Activated naive CD4-positive, alpha-beta T cell treated with anti-CD3 and anti-CD28 coated beads, Interleukin-2, amount 50 U/mL, for 24 hours (primary cell): Measurements from ENCODE around the gene NCLN.

Source experiments
- H3K27ac Mint-ChIP-seq: one replicate; pipeline ENCODE4 v1.8.0; 2021; ENCODE audit warnings: mild to moderate bottlenecking, mixed read lengths
- H3K27me3 Mint-ChIP-seq: one replicate; pipeline ENCODE4 v1.8.0; 2021; ENCODE audit warnings: mixed read lengths
- H3K36me3 Mint-ChIP-seq: one replicate; pipeline ENCODE4 v1.8.0; 2021; ENCODE audit warnings: mixed read lengths
- H3K4me1 Mint-ChIP-seq: one replicate; pipeline ENCODE4 v1.8.0; 2021; ENCODE audit warnings: mixed read lengths
- H3K4me3 Mint-ChIP-seq: one replicate; pipeline ENCODE4 v1.8.0; 2021; ENCODE audit warnings: mild to moderate bottlenecking, mixed read lengths
- H3K9me3 Mint-ChIP-seq: one replicate; pipeline ENCODE4 v1.8.0; 2021; ENCODE audit warnings: mixed read lengths

The NCLN gene

DNA sequence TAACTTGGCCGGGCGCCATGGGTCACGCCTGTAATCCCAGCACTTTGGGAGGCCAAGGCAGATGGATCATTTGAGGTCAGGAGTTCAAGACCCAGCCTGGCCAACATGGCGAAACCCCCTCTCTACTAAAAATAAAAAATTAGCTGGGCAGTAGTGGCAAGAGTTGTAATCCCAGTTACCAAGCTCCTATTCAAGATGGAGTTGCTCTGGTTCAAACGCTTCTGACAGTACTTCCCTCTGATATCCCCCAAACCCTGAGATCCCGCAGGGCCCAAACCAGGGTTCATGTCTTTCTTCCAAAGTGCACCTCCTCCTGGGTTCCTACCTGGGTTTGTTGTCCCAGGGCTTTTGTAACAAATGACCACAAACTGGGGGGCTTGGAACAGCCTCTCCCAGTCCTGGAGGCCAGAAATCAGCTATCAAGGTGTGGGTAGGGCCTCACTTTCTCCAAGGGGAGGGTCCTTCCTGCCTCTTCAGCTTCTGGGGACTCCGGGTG, 52.4 kb downstream of the NCLN start:
- no peaks in the 10 kb centered on the region for H3K9me3 Mint-ChIP-seq
- H3K4me3 Mint-ChIP-seq = no peak overlapping the region
- H3K27me3 Mint-ChIP-seq = peaks cover 6% of the 10 kb centered on the region
- no peak overlapping the region for H3K27ac Mint-ChIP-seq
- no peaks in the 10 kb centered on the region for H3K4me1 Mint-ChIP-seq
- no peaks in the 10 kb centered on the region for H3K36me3 Mint-ChIP-seq

- Mint-ChIP-seq H3K9me3 (no peaks in the 10 kb centered on the region), H3K36me3 (no peaks in the 10 kb centered on the region), H3K27me3 (peaks cover 3% of the 10 kb centered on the region), H3K4me3 (no peak overlapping the region), H3K27ac (no peak overlapping the region), H3K4me1 (no peaks in the 10 kb centered on the region)
Observed at GRCh38 chr19:3239367-3239766, 53.6 kb downstream of the NCLN start.

- H3K4me1 Mint-ChIP-seq = no peaks in the 10 kb centered on the region
- no peak overlapping the region for H3K27ac Mint-ChIP-seq
- H3K9me3 Mint-ChIP-seq = no peaks in the 10 kb centered on the region
- no peak overlapping the region for H3K4me3 Mint-ChIP-seq
- H3K27me3 Mint-ChIP-seq = peaks cover 3% of the 10 kb centered on the region
- H3K36me3 Mint-ChIP-seq = no peaks in the 10 kb centered on the region
Observed at GRCh38 chr19:3243819-3244700, 58.3 kb downstream of the NCLN start.

GRCh38 chr19:3245050-3245449, 59.3 kb downstream of the NCLN start:
- Mint-ChIP-seq H3K4me3 (no peak overlapping the region), H3K4me1 (no peaks in the 10 kb centered on the region), H3K9me3 (no peaks in the 10 kb centered on the region), H3K27me3 (peaks cover 3% of the 10 kb centered on the region), H3K27ac (no peak overlapping the region), H3K36me3 (no peaks in the 10 kb centered on the region)

GRCh38 chr19:3248728-3249326, 63.1 kb downstream of the NCLN start:
- Mint-ChIP-seq H3K9me3 (no peaks in the 10 kb centered on the region), H3K27me3 (peaks cover 5% of the 10 kb centered on the region), H3K36me3 (no peaks in the 10 kb centered on the region), H3K4me3 (no peak overlapping the region), H3K4me1 (no peaks in the 10 kb centered on the region), H3K27ac (no peak overlapping the region)

- Mint-ChIP-seq H3K27ac (no peak overlapping the region), H3K9me3 (no peaks in the 10 kb centered on the region), H3K36me3 (no peaks in the 10 kb centered on the region), H3K27me3 (peaks cover 5% of the 10 kb centered on the region), H3K4me1 (no peaks in the 10 kb centered on the region), H3K4me3 (no peak overlapping the region)
Observed at GRCh38 chr19:3249408-3249807, 63.7 kb downstream of the NCLN start.

- Mint-ChIP-seq H3K36me3 (no peaks in the 10 kb centered on the region), H3K4me1 (no peaks in the 10 kb centered on the region), H3K27ac (no peak overlapping the region), H3K27me3 (peaks cover 5% of the 10 kb centered on the region), H3K4me3 (no peak overlapping the region), H3K9me3 (no peaks in the 10 kb centered on the region)
Observed at GRCh38 chr19:3250675-3251074, 64.9 kb downstream of the NCLN start.

DNA sequence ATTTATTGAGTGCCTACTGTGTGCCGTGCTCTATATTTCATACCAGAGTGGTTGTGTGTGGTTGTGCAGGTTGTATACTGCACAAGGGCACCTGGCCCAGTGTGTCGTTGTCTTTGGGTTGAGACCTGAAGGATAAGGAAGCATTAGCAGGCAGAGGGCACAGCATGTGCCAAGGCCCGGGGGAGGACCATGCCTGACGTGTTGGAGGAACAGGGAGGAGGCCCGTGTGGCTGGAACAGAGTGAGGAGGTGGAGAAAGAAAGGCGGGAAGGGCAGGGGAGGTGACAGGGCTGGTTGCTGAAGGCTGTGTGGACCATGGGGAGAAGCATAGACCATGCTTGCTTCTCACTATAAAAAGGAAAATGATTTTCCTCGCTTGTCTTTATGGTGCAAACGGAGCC, 65.5 kb downstream of the NCLN start:
- Mint-ChIP-seq H3K9me3 (no peaks in the 10 kb centered on the region), H3K27me3 (peaks cover 5% of the 10 kb centered on the region), H3K4me3 (no peak overlapping the region), H3K27ac (no peak overlapping the region), H3K36me3 (no peaks in the 10 kb centered on the region), H3K4me1 (no peaks in the 10 kb centered on the region)

- Mint-ChIP-seq H3K36me3 (no peaks in the 10 kb centered on the region), H3K9me3 (no peaks in the 10 kb centered on the region), H3K27ac (no peak overlapping the region), H3K4me3 (no peak overlapping the region), H3K4me1 (no peaks in the 10 kb centered on the region), H3K27me3 (peaks cover 5% of the 10 kb centered on the region)
Observed at GRCh38 chr19:3252650-3253049, 66.9 kb downstream of the NCLN start.

- Mint-ChIP-seq H3K27me3 (peaks cover 5% of the 10 kb centered on the region), H3K4me1 (no peaks in the 10 kb centered on the region), H3K27ac (no peak overlapping the region), H3K4me3 (no peak overlapping the region), H3K9me3 (no peaks in the 10 kb centered on the region), H3K36me3 (no peaks in the 10 kb centered on the region)
Observed at GRCh38 chr19:3253270-3253669, 67.5 kb downstream of the NCLN start.

GRCh38 chr19:3254520-3254919, 68.8 kb downstream of the NCLN start:
- Mint-ChIP-seq H3K4me3 (no peak overlapping the region), H3K27ac (no peak overlapping the region), H3K36me3 (no peaks in the 10 kb centered on the region), H3K9me3 (no peaks in the 10 kb centered on the region), H3K27me3 (peaks cover 5% of the 10 kb centered on the region), H3K4me1 (no peaks in the 10 kb centered on the region)

DNA sequence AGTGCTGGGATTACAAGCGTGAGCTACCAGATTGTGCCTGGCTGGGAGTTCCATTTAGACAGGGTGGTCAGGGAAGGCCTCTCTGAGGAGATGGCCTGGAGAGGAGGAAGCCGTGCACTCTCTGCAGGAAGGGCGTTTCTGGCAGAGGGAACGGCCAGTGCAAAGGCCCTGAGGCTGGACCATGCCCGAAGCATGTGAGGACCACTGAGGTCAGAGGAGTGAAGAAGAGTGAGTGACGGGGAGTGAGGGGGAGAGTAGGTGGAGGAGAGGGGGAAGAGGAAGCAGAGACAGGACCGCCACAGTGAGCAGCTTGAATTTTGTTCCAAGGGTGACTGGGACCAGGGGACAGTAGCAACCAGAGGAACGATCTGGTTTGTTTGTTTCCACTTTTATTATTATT, 71.3 kb downstream of the NCLN start:
- Mint-ChIP-seq H3K27ac (no peak overlapping the region), H3K4me3 (no peak overlapping the region), H3K9me3 (no peaks in the 10 kb centered on the region), H3K36me3 (no peaks in the 10 kb centered on the region), H3K27me3 (no peaks in the 10 kb centered on the region), H3K4me1 (no peaks in the 10 kb centered on the region)
